Breast epithelium (tissue), 4 donors: ENCODE measurements around the gene WBP1. TPM values are rescaled to one million over a fixed set of nuclear protein-coding genes. Genes with fewer than 3 reads are reported as not detected.
A peak's percentile ranks its signal among the peaks of the same experiment; 100 is the strongest.

Experiments used
- DNase-seq, 2 donors: peaks; one replicate each; pipeline ENCODE4 v3.0.0-alpha.2; 2019; ENCODE audit warnings: low spot score in 2 of 2
- H3K27ac ChIP-seq, 2 donors: fragments of 200-600 bp; sonication (generic) in 1 of 2; one replicate each; pipeline ENCODE4 v1.5.1; 2016 to 2019; ENCODE audit warnings: mild to moderate bottlenecking in 1 of 2
- H3K27me3 ChIP-seq, 2 donors: fragments of 200-600 bp; sonication (generic) in 1 of 2; one replicate each; pipeline versions ENCODE4 v1.5.1 to v1.6.0; 2017 to 2019; ENCODE audit warnings: control low read depth in 1 of 2, mild to moderate bottlenecking in 1 of 2
- H3K36me3 ChIP-seq: fragments of 200-600 bp; one replicate; pipeline ENCODE4 v1.5.1; 2019
- H3K4me1 ChIP-seq, 2 donors: fragments of 200-600 bp; sonication (generic); one replicate each; pipeline ENCODE4 v1.5.1; 2016 to 2019; ENCODE audit warnings: control low read depth in 1 of 2
- H3K4me3 ChIP-seq, 3 donors: fragments of 200-600 bp; sonication (generic); 1 replicate in 2 of 3; 2 replicates in 1 of 3; pipeline ENCODE4 v1.5.1; 2016 to 2019; ENCODE audit warnings: mild to moderate bottlenecking in 3 of 3, moderate library complexity in 2 of 3
- H3K9me3 ChIP-seq, 2 donors: fragments of 200-600 bp; sonication (generic) in 1 of 2; one replicate each; pipeline ENCODE4 v1.5.1; 2016 to 2019; ENCODE audit warnings: control low read depth in 1 of 2
- POLR2A ChIP-seq: fragments of 450-650 bp; IDR thresholded peaks from one replicate; pipeline ENCODE4 v1.6.1; 2016; ENCODE audit warnings: antibody characterized with exemption, mild to moderate bottlenecking, moderate library complexity
- POLR2AphosphoS5 ChIP-seq, 3 donors: sonication (generic); formaldehyde crosslinking; IDR thresholded peaks; one replicate each; pipeline ENCODE4 v1.6.1; 2017; ENCODE audit warnings: antibody characterized with exemption in 3 of 3
- intact Hi-C: fragments of 100-400 bp; cut with DNase I; formaldehyde crosslinking; loops from one replicate; pipeline ENCODE4 v1.15.1; 2023; ENCODE audit warnings: low total_unique reads
- total RNA-seq, 3 donors: library from RNA; depleted of rRNA; stranded (reverse); fragments of >200 nt; gene quantifications; one replicate each; pipeline ENCODE4 v1.1.0, GENCODE V29; 2016
- TF ChIP-seq, protein P1 (sequence below), 3 donors: fragments of 450-650 bp; IDR thresholded peaks; one replicate each; pipeline ENCODE4 v1.5.1; 2016 to 2017; ENCODE audit warnings: antibody characterized with exemption in 3 of 3, mild to moderate bottlenecking in 3 of 3, moderate library complexity in 3 of 3

WBP1 gene
- total RNA-seq, 3 donors from 2014 or later: 58.0 to 70.0 (median 61.9) TPM

DNA sequence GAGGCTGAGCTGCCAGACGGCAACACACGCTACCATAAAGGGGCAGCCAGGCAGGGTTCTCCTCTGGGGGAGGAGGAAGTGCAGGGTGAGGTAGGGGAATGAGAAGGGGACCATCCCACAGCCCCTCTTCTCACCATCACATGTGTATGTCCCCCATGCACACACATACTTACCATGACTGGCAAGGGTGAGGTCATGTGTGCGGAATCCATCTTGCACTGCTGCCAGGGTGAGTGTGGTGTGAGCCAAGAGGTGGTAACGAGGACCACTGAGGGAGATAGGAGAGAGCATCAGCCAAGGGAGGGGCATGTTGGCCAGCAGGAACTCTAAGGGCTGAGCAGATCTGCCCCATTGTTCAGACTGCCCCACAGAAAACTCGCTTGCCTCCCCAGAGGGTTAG, 29.6 kb upstream of the WBP1 start:
- intact Hi-C loops: no loop called here
- Histone ChIP-seq H3K9me3 (no peaks in the 10 kb centered on the region), H3K27me3 (no peaks in the 10 kb centered on the region), H3K4me1 (no peaks in the 10 kb centered on the region), H3K4me3 (no peak overlapping the region), H3K27ac (no peak overlapping the region), H3K36me3 (no peaks in the 10 kb centered on the region)
- TF ChIP-seq, protein P1, sequence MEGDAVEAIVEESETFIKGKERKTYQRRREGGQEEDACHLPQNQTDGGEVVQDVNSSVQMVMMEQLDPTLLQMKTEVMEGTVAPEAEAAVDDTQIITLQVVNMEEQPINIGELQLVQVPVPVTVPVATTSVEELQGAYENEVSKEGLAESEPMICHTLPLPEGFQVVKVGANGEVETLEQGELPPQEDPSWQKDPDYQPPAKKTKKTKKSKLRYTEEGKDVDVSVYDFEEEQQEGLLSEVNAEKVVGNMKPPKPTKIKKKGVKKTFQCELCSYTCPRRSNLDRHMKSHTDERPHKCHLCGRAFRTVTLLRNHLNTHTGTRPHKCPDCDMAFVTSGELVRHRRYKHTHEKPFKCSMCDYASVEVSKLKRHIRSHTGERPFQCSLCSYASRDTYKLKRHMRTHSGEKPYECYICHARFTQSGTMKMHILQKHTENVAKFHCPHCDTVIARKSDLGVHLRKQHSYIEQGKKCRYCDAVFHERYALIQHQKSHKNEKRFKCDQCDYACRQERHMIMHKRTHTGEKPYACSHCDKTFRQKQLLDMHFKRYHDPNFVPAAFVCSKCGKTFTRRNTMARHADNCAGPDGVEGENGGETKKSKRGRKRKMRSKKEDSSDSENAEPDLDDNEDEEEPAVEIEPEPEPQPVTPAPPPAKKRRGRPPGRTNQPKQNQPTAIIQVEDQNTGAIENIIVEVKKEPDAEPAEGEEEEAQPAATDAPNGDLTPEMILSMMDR (IDR thresholded peaks at IDR 0.05): no peak
- TF ChIP-seq POLR2A: no peak
- TF ChIP-seq POLR2AphosphoS5 (IDR thresholded peaks at IDR 0.05): no peak
- no peak for DNase-seq

DNA sequence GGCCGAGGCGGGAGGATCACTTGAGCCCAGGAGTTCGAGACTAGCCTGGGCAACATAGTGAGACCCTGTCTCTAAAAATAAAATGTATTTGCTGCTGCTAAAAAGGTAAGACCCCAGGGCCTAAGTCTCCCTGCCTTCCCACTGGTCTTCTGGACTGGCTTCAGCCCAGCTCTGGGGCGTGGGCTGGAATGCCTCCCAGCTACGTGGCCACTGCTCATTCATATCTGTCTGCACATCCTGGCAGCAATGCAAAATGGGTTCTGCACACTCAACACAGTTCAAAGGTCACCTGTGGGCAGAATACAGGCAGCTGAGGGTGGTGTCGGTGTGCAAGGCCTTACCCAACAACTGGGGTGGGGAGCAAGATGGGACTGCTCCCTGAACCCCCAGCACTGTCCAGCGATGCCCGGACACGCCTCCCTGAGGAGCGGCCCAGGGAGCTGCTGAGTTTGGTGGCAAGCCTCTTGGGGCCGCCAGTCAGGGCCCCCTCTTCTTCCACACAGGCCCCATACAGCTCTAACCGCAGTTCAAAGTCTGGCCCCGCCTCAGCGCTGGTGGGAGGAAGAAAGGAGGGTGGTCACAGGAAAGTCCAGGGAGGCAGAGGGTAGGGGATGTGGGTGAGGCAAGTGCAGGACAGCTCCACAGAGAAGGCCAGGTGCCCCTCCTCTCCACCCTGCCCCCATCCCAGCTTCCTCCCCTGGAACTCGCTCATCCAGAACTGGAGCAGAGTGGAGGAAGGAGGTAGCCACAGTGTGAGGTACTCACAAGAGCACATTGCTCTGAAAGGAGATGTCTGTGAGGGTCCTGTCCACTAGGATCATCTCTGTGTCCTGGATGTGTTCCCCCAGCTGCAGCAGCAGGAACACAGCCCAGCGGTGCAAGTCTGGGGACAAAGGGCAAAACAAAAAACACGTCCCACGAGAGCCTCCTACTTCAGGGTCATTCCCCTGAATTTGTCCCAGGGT, 28.5 kb upstream of the WBP1 start:
- no peak for TF ChIP-seq POLR2AphosphoS5 (IDR thresholded peaks at IDR 0.05)
- TF ChIP-seq, protein P1 (IDR thresholded peaks at IDR 0.05): no peak
- intact Hi-C loops: no loop called here
- no peaks in the 10 kb centered on the region for H3K4me1 ChIP-seq
- H3K9me3 ChIP-seq: no peaks in the 10 kb centered on the region
- DNase-seq: no peak
- H3K36me3 ChIP-seq: no peaks in the 10 kb centered on the region
- no peak overlapping the region for H3K4me3 ChIP-seq
- H3K27ac ChIP-seq: no peak overlapping the region
- H3K27me3 ChIP-seq: no peaks in the 10 kb centered on the region

DNA sequence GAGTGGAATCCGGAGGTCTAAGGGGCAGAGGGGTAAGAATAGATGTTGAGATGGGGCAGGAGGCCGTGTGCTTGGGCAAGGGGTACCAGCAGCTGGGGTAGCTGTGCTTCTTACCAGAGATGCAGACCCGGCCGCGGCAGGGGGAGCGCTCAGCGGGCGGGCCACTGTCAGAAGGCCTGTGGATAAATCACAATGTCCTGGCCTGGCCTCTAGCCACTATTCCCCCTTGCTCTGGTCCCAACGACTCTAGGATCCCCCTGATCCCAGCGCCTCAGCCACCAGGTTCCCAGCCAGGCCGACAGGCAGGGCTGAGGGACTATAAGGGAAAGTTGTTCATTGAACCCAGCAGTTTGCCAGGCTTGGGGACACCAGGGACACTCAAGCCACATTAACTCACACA, 27.7 kb upstream of the WBP1 start:
- DNase-seq: no peak
- H3K27me3 ChIP-seq: no peaks in the 10 kb centered on the region
- H3K9me3 ChIP-seq: no peaks in the 10 kb centered on the region
- intact Hi-C loops: no loop called here
- no peak overlapping the region for H3K4me3 ChIP-seq
- no peaks in the 10 kb centered on the region for H3K4me1 ChIP-seq
- TF ChIP-seq, protein P1 (IDR thresholded peaks at IDR 0.05): no peak
- no peak for TF ChIP-seq POLR2A
- TF ChIP-seq POLR2AphosphoS5 (IDR thresholded peaks at IDR 0.05): no peak
- H3K27ac ChIP-seq: no peak overlapping the region
- H3K36me3 ChIP-seq: no peaks in the 10 kb centered on the region

DNA sequence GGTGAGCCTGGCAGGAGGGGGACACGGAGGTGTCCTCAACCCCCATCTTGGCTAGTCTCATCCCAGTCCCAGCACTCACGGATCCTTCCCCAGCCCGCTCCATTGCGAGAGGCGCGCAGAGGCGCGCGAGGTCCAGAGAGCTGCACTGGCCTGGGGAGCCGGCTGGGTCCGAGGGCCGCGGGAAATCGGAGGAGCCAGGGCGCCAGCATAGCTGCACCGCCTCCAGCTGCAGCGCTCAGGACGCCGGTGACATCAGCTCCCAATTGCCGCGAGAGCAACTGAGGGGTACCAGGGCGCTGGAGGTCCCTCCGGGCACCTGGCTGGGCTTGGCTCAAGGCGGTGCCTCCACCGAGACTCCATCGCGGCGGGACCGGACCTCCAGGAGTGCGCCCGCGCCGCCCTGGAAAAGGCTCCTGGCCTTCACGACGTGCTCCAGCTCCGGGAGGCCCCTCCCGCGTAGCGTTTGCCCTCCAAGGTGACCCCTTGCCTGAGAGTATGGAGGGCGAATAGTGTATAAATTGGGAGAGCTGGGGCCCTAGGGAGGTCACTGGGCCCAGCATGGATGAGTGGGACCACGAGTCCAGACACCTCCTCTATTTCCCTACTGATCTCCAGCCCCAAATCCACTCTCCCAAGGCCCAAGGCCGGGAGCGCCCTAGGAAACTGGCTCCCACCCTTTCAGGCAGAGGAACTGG, 22.0 kb upstream of the WBP1 start:
- Histone ChIP-seq H3K27ac (peak overlapping the region in 1 of 2 donors; percentile 7), H3K9me3 (no peaks in the 10 kb centered on the region), H3K27me3 (no peaks in the 10 kb centered on the region), H3K4me1 (peaks cover 5 to 15% of the 10 kb centered on the region in 2 donors), H3K4me3 (no peak overlapping the region), H3K36me3 (no peaks in the 10 kb centered on the region)
- TF ChIP-seq POLR2A: no peak
- no peak for DNase-seq
- intact Hi-C loops: no loop called here

DNA sequence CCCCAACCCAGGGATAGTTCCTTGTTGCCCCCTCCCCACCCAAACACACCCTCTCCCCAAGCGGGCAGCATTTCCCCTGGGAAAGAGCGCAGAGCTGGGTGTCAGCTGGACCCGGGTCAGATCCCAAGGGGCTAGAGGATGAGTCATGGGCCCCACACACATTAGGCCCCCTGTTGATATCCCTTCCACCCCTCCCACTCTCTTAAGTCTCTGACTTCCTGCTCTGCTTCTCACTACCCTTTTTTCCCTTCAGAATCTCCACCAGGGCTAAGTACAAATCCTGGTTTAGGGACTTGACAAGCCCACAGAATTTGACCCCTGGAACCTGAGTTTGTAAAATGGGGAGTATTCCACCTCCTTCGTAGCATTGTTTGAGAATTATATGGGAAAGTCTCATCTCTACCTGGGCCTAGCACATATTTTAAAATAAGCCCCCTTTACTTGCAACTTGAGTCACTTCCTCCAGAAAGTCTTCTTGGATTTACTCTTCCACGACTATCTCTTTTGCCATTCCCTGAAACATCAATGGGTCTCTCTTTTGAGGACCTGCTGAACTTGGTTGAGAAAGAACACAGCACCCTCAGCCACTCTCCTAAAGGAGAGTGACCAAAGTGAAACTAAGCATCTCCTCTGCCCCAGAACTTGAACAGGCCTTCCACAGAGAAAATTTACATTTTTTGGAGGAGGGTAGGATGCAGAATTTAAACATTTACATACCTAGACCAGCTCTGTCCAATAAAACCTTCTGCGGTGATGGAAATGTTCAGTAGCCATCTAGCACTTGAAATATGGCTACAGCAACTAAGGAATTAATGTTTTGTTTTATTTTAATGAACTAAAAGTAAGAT, 21.2 kb upstream of the WBP1 start:
- H3K9me3 ChIP-seq: no peaks in the 10 kb centered on the region
- TF ChIP-seq, protein P1 (IDR thresholded peaks at IDR 0.05): no peak
- no peak for TF ChIP-seq POLR2AphosphoS5 (IDR thresholded peaks at IDR 0.05)
- TF ChIP-seq POLR2A: no peak
- H3K27ac ChIP-seq: peak overlapping the region in 1 of 2 donors; percentile 7
- H3K27me3 ChIP-seq: no peaks in the 10 kb centered on the region
- intact Hi-C loops: no loop called here
- no peak for DNase-seq
- H3K36me3 ChIP-seq: no peaks in the 10 kb centered on the region
- no peak overlapping the region for H3K4me3 ChIP-seq
- H3K4me1 ChIP-seq: peaks cover 5 to 15% of the 10 kb centered on the region in 2 donors
